ENCODE results near the gene ADRB1. TPM values are rescaled to one million over a fixed set of nuclear protein-coding genes. Genes with fewer than 3 reads are reported as not detected.

ADRB1 gene
- total RNA-seq, 1 donor from 2014 or later = 35.6 TPM

DNA sequence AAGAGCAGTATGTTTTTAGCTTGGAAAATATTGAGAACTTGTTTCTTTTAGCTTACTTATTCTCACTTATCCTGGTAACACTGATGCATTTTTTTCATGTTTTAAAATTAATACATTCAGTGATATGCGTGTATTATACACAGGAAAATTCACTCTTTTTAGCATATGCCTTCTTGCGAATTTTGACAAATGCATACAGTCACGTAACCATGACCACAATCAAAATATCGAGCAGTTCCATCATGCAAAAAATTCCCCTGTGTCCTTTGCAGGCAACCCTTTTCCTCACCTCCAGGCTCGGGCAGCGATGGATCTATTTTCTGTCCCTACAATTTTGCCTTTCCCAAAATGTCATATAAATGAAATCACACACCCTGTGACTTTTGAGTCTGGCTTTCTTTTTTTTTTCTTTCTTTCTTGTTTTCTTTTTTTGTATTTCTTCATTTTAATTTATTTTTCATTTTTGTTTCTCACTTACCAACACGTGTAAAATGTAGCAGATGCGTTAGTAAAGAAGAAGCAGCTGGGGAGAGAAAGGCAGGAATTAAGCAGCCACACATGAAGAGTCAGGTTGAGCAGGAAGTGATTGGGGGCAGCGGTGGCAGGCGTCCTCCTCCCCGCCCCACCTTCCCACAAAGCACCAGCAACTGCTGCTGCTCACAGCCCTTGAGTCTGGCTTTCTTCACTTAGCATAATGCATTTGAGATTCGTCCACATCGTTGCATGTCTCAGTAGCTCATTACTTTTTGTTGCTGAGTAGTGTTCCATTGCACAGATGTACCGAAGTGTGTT, 29.9 kb downstream of the ADRB1 start:
- Histone ChIP-seq H3K4me1 (no peaks in the 10 kb centered on the region), H3K27ac (no peak overlapping the region), H3K27me3 (ENCODE audit: low read depth) (no peaks in the 10 kb centered on the region), H3K36me3 (no peaks in the 10 kb centered on the region), H3K4me3 (no peak overlapping the region), H3K9me3 (no peaks in the 10 kb centered on the region)
- no peak for DNase-seq
- no peak for ATAC-seq
- intact Hi-C loops (cut with DNase I) = no loop called here
- TF ChIP-seq, protein P1, sequence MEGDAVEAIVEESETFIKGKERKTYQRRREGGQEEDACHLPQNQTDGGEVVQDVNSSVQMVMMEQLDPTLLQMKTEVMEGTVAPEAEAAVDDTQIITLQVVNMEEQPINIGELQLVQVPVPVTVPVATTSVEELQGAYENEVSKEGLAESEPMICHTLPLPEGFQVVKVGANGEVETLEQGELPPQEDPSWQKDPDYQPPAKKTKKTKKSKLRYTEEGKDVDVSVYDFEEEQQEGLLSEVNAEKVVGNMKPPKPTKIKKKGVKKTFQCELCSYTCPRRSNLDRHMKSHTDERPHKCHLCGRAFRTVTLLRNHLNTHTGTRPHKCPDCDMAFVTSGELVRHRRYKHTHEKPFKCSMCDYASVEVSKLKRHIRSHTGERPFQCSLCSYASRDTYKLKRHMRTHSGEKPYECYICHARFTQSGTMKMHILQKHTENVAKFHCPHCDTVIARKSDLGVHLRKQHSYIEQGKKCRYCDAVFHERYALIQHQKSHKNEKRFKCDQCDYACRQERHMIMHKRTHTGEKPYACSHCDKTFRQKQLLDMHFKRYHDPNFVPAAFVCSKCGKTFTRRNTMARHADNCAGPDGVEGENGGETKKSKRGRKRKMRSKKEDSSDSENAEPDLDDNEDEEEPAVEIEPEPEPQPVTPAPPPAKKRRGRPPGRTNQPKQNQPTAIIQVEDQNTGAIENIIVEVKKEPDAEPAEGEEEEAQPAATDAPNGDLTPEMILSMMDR (IDR thresholded peaks at IDR 0.05) = no peak

DNA sequence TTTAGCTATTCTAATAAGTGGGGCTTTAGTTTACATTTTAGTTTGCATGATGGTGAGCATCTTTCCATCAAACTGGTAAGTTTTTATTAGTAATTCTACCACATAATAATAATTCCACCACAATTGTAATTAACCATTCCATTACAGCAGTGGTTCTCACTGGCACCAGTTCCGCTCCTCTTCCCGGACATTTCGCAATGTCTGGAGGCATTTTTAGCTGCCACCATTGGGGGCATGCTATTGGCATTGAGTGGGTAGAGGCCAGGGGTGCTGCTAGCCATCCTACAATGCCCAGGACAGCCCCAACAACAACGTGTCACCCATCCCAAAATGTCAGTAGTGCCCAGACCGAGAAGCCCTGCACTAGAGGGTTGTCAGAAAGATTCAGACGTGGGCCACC, 31.4 kb downstream of the ADRB1 start:
- no peaks in the 10 kb centered on the region for H3K9me3 ChIP-seq
- DNase-seq (no peak), ATAC-seq (no peak)
- no peaks in the 10 kb centered on the region for H3K27me3 ChIP-seq (ENCODE audit: low read depth)
- H3K4me1 ChIP-seq = no peaks in the 10 kb centered on the region
- no peak overlapping the region for H3K4me3 ChIP-seq
- H3K27ac ChIP-seq = no peak overlapping the region
- no peaks in the 10 kb centered on the region for H3K36me3 ChIP-seq
- TF ChIP-seq, protein P1 (IDR thresholded peaks at IDR 0.05) = no peak
- intact Hi-C loops (cut with DNase I) = no loop called here

DNA sequence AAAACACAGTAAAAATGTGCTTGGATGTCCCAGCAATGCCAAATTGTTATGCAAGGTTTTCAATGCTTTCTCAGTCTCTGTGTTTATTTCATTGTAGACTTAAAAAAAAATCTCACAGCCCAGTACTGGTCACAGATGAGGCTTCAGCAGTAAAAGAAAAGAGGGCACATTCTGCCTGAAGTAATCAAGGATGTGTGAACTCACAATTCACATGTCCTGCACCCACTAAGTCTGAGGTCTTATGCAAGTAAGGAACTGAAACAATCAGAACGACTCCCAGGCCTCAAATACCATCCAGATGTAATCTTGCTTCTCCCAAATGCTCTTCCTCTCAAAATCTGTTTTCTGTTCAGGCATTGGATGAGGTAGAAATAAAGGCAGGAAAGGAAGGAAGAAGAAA, 33.7 kb downstream of the ADRB1 start:
- H3K9me3 ChIP-seq = no peaks in the 10 kb centered on the region
- H3K27ac ChIP-seq = no peak overlapping the region
- H3K27me3 ChIP-seq (ENCODE audit: low read depth) = no peaks in the 10 kb centered on the region
- H3K4me1 ChIP-seq = no peaks in the 10 kb centered on the region
- H3K36me3 ChIP-seq = no peaks in the 10 kb centered on the region
- DNase-seq (no peak), ATAC-seq (peak in 1 of 2 donors; percentile 42)
- intact Hi-C loops (cut with DNase I) = no loop called here
- TF ChIP-seq, protein P1 (IDR thresholded peaks at IDR 0.05) = no peak
- H3K4me3 ChIP-seq = no peak overlapping the region

DNA sequence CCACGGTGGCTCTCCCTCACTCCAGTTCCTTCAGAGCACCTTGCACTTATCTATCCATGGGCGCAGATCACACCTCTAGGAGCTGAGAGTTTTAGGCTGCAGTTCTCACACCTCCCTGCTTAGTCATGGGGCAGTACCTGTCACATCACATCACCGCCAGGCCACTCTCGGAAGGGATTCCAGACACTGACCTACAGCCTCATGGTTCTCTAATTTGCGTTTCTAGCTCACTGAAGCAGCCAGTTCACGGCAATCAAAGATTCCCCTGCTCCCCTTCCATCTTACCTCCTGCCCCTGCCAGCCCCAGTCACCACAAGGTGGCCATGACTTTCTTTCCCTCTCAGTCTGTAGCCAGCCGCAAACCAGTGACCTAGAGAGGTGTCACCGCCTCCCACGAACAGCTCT, 34.2 kb downstream of the ADRB1 start:
- intact Hi-C loops (cut with DNase I) = no loop called here
- Histone ChIP-seq H3K9me3 (no peaks in the 10 kb centered on the region), H3K4me3 (no peak overlapping the region), H3K27ac (no peak overlapping the region), H3K4me1 (no peaks in the 10 kb centered on the region), H3K27me3 (ENCODE audit: low read depth) (no peaks in the 10 kb centered on the region), H3K36me3 (no peaks in the 10 kb centered on the region)
- ATAC-seq (no peak), DNase-seq (no peak)
- TF ChIP-seq, protein P1 (IDR thresholded peaks at IDR 0.05) = no peak

DNA sequence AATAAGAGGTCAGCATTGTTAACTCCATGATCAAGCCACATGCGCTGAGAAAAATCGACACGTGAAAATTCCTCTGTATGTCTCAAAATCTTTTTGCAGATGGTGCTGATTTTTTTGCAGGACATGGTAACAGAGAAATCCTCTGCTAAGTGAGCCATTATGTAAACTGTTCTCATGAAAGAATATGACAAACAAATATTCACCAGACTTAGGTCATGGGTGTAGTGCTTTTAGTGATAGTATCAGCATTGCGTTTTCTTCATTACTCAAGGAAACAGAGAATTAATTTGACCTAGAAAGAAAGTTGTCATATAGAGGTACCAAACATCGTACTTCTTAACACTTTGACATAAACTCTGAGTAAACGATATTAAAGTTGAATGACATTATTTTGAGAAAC, 34.7 kb downstream of the ADRB1 start:
- intact Hi-C loops (cut with DNase I) = no loop called here
- TF ChIP-seq, protein P1 (IDR thresholded peaks at IDR 0.05) = no peak
- no peak overlapping the region for H3K4me3 ChIP-seq
- H3K27ac ChIP-seq = no peak overlapping the region
- no peaks in the 10 kb centered on the region for H3K4me1 ChIP-seq
- H3K9me3 ChIP-seq = no peaks in the 10 kb centered on the region
- ATAC-seq (no peak), DNase-seq (no peak)
- no peaks in the 10 kb centered on the region for H3K36me3 ChIP-seq
- H3K27me3 ChIP-seq (ENCODE audit: low read depth) = no peaks in the 10 kb centered on the region
